NCI-H128 (cell line): ENCODE data around the gene GRK3.
"Not testable (repeated sequence)": the region's sequence is repeated elsewhere in the genome, so short reads cannot be mapped to it uniquely, and the experiment has no call there.

Source experiments
- DNase-seq: peaks from one replicate; lab custom pipeline; 2025; ENCODE audit not compliant: unreplicated experiment; lab: John Stamatoyannopoulos, UW

The GRK3 gene

GRCh38 chr22:25694196-25694907 is 129.9 kb downstream of the GRK3 start:
- no peak for DNase-seq

GRCh38 chr22:25695146-25695545 is 130.7 kb downstream of the GRK3 start:
- DNase-seq, result no peak

DNA sequence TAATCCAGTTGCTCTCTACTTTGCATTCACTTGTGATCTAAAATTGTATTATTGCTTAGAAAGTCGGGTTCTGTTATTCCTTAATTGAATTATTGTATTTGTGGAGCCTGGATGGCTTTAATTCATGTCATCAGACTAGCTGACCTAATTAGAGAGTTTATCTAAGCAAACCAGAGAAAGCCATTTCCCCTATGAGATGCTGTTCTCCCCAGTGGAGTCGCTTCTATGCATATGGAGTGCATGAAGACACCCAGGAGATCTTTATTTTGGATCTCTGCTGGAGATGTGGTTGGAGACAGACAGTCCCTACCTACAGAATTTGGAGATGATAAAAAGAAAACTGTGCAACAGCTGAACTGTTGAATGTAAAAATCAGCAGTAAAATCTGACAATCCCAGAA is 132.3 kb downstream of the GRK3 start:
- no peak for DNase-seq

DNA sequence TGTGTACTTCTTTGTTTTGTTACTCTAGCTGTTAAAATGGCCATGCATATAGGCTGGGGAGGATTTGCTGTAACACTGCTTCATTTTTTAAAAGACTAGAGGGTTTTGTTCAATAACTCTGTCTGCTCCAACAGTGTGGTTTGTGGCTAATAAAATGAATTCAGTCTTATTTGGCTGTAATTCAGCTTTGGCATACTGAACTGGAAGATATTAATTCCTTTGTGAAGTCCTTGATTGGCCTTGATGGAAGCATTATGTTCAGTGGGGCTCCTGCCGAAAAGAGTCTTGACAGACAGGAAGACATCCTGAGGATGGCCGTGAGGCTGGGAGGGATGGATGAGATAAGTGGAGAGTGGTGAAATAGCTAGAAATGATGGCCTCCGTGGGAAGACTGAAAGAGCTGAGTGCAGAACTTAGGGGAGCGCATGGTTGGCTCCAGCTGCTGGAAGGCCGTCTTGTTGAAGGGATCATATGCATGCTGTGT is 132.7 kb downstream of the GRK3 start:
- DNase-seq, result no peak

- DNase-seq, result no peak
These were observed 133.5 kb downstream of the GRK3 start for GRCh38 chr22:25697978-25698377.

DNA sequence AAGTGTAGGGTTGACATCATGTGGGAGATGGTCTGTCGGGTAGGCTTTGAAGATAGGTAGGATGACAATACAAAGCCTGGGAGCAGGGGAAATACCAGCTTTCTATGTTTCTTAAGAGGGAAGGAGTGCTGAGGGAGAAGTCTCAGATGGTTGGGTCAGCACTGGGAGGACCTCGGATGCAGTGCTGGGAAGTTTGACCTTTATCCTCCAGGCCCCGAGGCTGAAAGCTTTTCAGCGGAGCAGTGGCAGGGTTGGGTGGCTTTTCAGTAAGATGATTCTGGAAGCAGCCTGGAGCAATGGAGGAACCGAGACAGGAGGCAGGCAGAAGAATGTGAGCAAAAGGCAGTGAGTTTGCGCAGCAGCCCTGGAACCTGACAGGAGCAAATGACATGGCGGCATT is 134.0 kb downstream of the GRK3 start:
- no peak for DNase-seq

- no peak for DNase-seq
These were observed 134.5 kb downstream of the GRK3 start for GRCh38 chr22:25698978-25699377.

GRCh38 chr22:25701056-25701780 is 136.7 kb downstream of the GRK3 start:
- DNase-seq, result no peak

- no peak for DNase-seq
These were observed 137.6 kb downstream of the GRK3 start for GRCh38 chr22:25702040-25702439.

GRCh38 chr22:25702571-25703167 is 138.2 kb downstream of the GRK3 start:
- no peak for DNase-seq

DNA sequence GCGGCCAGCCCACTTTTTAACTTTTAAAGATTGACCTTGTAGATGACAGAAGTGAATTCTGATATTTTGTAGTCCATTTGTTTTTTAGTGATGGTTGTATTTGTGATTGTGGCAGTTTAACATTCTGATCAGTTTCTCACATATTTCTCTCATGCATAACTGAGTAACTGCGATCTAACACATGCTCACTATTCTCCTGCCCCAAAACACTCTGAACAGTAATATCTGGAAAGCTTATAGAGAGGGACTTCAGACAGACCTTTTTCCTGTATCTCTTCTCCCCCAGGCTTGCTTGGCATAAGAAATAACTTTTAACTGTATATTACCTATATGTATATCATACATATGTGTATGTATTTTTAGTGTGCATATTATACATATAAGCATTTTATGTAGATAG is 140.2 kb downstream of the GRK3 start:
- no peak for DNase-seq

DNA sequence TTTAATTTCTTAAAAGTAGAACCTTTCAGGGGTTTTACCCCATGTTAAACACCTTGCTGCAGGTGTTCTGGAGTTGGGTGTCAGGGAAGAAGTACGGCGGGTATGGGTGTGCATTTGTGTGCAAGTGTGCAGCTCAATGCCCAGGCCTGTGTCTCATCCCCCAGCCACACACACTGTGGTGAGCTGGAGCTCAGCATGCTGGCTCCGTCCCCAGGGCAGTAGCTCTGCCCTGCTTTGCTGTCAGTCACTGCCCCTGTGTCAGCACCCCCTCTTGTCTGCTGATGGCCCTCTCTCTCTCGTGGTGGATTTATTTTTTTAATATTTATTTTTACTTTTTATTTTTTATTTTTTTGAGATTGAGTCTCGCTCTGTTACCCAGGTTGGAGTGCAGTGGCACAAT is 141.7 kb downstream of the GRK3 start:
- DNase-seq, result no peak

GRCh38 chr22:25708430-25708829 is 144.0 kb downstream of the GRK3 start:
- not testable (repeated sequence) for DNase-seq

GRCh38 chr22:25709758-25710157 is 145.3 kb downstream of the GRK3 start:
- no peak for DNase-seq

DNA sequence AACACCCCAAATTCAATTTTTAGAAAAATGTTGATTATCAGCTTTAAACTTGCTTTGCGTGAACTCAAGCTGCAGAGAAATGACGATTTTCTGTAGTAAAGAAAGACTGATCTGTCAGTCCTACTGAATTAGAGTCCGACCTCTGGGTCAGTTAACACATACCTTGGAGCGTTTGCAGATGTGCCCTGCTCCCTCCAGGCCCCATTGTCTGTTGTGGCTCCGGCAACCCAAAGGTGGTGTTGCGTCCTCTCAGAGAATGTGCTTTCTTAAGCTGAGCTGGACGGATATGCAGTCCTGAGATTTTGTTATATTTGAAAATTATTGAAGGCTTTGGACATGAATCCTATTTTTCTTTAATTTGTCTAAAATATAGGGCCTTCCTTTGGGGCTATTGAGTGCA is 146.0 kb downstream of the GRK3 start:
- DNase-seq, result no peak

GRCh38 chr22:25711491-25711890 is 147.0 kb downstream of the GRK3 start:
- DNase-seq, result no peak

DNA sequence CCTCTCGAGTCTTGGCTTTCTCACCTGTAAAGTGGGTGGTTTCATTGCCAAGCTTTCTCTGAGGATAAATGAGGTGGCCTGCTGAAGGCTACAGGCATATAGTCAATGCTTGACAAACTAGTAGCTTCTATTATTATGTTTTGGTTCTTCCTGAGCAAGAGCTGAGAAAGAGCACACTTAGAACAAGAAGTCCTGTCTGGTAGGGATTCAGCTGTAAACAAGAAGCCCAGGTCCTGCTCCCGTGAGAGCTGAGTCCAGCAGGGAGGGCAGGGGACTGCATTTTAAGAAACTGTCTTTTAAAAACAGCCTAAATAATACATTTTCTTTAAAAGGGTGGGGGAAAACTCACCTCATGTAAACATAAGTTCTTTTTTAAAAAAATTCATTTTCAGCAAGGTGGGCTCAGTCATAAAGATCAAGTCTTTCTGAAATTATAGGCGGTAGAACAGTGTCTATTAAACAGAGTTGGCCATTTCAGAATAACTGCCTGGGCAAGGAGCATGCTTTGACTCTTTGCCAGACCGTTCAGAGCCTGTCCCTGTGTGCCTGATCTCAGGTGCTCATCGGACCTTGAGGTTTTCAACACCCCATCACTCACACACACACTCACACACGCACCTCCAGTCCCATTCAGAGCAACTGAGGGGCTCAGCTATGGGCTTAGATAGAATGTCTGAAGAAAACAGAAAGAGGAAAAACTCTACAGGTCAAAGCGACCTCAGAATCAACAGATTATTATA is 148.4 kb downstream of the GRK3 start:
- DNase-seq, result no peak

GRCh38 chr22:25714070-25714469 is 149.6 kb downstream of the GRK3 start:
- DNase-seq, result no peak

GRCh38 chr22:25714739-25715138 is 150.3 kb downstream of the GRK3 start:
- no peak for DNase-seq

DNA sequence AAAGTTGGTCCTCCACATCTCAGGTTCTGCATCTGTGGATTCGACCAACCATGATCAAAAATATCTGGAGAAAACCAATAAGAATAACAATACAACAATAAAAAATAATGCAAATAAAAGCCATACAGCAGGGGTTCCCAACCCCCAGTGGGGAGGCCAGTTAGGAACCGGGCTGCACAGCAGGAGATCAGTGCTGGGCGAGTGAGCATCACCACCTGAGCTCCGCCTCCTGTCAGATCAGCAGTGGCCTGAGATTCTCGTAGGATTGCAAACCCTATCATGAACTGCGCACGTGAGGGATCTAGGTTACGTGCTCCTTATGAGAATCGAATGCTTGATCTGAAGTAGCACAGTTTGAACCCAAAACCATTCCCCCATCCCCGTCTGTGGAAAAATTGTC is 152.2 kb downstream of the GRK3 start:
- no peak for DNase-seq

DNA sequence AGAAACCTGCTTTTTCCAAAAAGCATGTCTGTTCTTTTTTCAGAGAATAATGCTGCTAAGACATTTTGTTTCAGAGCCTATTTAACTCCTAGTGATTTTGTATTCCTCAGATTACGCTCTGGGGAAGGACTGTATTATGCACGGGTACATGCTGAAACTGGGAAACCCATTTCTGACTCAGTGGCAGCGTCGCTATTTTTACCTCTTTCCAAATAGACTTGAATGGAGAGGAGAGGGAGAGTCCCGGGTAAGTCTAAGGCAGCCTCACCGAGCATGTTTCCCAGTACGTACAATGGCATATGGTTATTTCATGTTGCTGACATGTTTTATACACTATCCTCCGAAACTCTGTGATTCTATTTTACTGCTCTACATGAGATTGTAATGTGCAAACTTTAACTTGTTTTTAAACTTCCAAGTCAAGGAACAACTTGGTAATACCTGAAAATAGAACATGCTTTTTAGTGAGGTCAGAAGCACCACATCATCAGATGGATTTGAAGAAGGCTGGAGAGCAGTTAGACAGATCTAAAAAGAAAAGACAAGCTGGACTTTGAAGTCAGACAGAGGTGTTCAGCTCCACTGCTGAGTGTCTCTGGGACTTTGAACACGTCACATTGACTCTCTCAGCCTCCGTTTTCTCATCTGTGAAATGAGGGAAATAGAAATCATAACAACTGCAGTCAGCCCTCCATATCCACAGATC is 153.8 kb downstream of the GRK3 start:
- DNase-seq, result no peak
